Erythroblast (primary cell): Measurements from ENCODE around the gene GALNT10.

Source experiments
- GATA1 ChIP-seq: IDR thresholded peaks from 2 replicates; pipeline ENCODE4 v1.6.1; 2011; ENCODE audit warnings: low read depth, mild to moderate bottlenecking, control low read depth, low read length, moderate library complexity
- POLR2A ChIP-seq: IDR thresholded peaks from 2 replicates; pipeline ENCODE4 v1.6.1; 2011; ENCODE audit warnings: mild to moderate bottlenecking, low read length

DNA sequence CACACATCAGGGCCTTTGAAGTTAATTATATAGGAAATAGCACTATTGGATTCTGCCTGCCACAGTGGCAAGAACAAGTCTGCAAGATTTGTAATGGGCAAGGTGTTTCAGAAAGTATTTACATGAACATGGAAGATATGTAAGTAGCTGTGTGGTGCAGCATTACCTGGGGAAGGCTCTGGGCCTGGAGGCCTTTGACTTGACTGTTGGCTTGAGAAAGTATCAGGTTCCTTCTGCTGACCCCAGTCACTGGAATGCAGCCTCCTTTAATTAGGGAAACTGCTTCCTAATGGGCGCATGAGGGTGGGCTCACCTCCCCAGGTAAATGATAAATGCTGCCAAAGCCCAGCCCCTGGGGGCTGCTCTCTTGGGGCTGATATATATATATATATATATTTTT lies 102.7 kb downstream of the GALNT10 start:
- TF ChIP-seq POLR2A (no peak), GATA1 (no peak)
